Mammary epithelial cell (primary cell): ENCODE data around the gene SLC8A3.

Experiments
- CTCF ChIP-seq, 2 donors: IDR thresholded peaks in 1 of 2; conservative IDR thresholded peaks in 1 of 2; 2 replicates each; pipeline ENCODE4 v1.5.1; 2011 to 2012; ENCODE audit warnings: inconsistent platforms in 2 of 2, low read length in 2 of 2, mild to moderate bottlenecking in 2 of 2, control low read depth in 1 of 2, low read depth in 1 of 2; ENCODE audit not compliant: insufficient read depth in 1 of 2; ENCODE audit errors: extremely low read depth in 1 of 2
- EZH2 ChIP-seq: IDR thresholded peaks from 2 replicates; pipeline ENCODE4 v1.6.1; 2012; ENCODE audit warnings: low read length, inconsistent platforms, borderline replicate concordance

- TF ChIP-seq CTCF (conservative IDR thresholded peaks at IDR 0.05 in 1 of 2, IDR thresholded peaks at IDR 0.05 in 1 of 2; ENCODE audit: extremely low read depth in 1 of 2, insufficient read depth in 1 of 2, low read depth in 1 of 2, low read length in 2 of 2) = no peak
- no peak for TF ChIP-seq EZH2
Observed at GRCh38 chr14:69997849-69998248, 190.9 kb downstream of the SLC8A3 start.
